IPS-15b (cell line): Measurements from ENCODE around the gene DSE.

ENCODE experiments used
- H3K27me3 ChIP-seq: one replicate; pipeline ENCODE4 v1.6.1; 2013; ENCODE audit warnings: low read length; ENCODE audit not compliant: control insufficient read depth, insufficient read depth
- H3K36me3 ChIP-seq: one replicate; pipeline ENCODE4 v1.6.1; 2013; ENCODE audit warnings: low read length; ENCODE audit not compliant: control insufficient read depth, insufficient read depth
- H3K4me1 ChIP-seq: one replicate; pipeline ENCODE4 v1.6.1; 2013; ENCODE audit warnings: mild to moderate bottlenecking, low read length; ENCODE audit not compliant: control insufficient read depth, insufficient read depth
- H3K4me3 ChIP-seq: one replicate; pipeline ENCODE4 v1.5.1; 2013; ENCODE audit warnings: low read depth, low read length
- H3K9ac ChIP-seq: one replicate; pipeline ENCODE4 v1.6.1; 2013; ENCODE audit warnings: low read depth, mild to moderate bottlenecking, low read length
- H3K9me3 ChIP-seq: one replicate; pipeline ENCODE4 v1.6.1; 2013; ENCODE audit warnings: mild to moderate bottlenecking, low read length; ENCODE audit not compliant: control insufficient read depth, insufficient read depth

DSE gene

DNA sequence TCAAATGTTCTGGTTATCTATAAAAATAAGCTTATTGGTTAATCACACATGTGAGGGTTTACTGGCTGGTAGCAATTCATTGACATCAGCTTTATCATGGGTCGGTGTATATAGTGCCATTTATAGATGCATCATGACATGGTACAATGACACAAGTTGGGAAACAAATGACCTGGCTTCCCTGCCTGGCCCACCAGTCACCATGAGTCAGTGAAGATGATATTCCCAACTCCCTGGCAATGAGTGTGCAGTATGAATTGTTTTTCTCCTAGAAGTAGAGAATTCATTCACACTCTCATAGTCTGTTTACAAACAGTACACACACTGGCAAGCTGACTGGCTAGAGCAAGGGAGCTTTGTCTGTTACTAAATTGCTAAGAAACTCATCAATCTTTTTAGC is 53.3 kb downstream of the DSE start:
- Histone ChIP-seq H3K4me3 (no peak overlapping the region), H3K9ac (no peak overlapping the region), H3K9me3 (no peaks in the 10 kb centered on the region), H3K4me1 (peaks cover 2% of the 10 kb centered on the region), H3K36me3 (no peaks in the 10 kb centered on the region), H3K27me3 (no peaks in the 10 kb centered on the region)

DNA sequence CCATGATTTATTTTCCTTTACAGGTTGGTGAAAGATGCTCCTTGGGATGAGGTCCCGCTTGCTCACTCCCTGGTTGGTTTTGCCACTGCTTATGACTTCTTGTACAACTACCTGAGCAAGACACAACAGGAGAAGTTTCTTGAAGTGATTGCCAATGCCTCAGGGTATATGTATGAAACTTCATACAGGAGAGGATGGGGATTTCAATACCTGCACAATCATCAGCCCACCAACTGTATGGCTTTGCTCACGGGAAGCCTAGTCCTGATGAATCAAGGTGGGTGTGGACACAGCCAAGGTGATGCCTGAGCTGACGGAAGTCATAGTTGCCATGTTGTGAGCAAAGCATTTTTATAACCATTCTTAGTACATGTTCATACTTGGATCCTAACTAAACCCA is 55.8 kb downstream of the DSE start:
- Histone ChIP-seq H3K4me3 (no peak overlapping the region), H3K9ac (no peak overlapping the region), H3K9me3 (no peaks in the 10 kb centered on the region), H3K36me3 (no peaks in the 10 kb centered on the region), H3K4me1 (peaks cover 2% of the 10 kb centered on the region), H3K27me3 (no peaks in the 10 kb centered on the region)

DNA sequence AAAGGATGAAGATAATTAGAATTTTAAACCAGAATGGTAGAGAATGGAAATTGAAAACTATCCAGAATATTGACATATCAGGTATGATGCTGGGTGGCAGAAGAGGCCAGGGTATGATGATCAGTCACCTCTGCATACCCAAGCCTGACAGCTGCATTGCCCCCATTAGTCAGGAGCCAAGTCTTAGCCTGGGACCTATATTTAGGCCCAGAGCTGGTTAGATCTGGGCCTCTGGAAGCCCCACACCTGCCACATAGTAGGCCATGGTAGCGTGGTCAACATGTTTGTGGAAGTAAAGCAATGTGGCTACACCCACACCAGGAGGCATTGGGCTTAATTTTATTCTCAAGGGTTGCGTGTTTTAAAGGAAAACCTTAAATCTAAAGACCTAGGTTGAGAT is 58.4 kb downstream of the DSE start:
- no peaks in the 10 kb centered on the region for H3K36me3 ChIP-seq

DNA sequence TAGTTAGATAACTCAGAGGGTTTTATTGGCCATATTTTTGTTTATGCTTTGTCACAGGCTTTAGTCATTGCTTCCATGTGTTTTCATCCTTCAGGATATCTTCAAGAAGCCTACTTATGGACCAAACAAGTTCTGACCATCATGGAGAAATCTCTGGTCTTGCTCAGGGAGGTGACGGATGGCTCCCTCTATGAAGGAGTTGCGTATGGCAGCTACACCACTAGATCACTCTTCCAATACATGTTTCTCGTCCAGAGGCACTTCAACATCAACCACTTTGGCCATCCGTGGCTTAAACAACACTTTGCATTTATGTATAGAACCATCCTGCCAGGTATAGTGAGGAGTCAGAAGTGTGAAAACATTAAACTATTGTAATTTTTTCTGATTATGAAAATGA is 60.1 kb downstream of the DSE start:
- Histone ChIP-seq H3K9me3 (no peaks in the 10 kb centered on the region), H3K36me3 (no peaks in the 10 kb centered on the region)

More for the DNA sequence above, 58.4 kb downstream of the DSE start:
- Histone ChIP-seq H3K27me3 (no peaks in the 10 kb centered on the region), H3K4me3 (no peak overlapping the region), H3K9ac (no peak overlapping the region), H3K4me1 (peaks cover 8% of the 10 kb centered on the region), H3K9me3 (no peaks in the 10 kb centered on the region)

DNA sequence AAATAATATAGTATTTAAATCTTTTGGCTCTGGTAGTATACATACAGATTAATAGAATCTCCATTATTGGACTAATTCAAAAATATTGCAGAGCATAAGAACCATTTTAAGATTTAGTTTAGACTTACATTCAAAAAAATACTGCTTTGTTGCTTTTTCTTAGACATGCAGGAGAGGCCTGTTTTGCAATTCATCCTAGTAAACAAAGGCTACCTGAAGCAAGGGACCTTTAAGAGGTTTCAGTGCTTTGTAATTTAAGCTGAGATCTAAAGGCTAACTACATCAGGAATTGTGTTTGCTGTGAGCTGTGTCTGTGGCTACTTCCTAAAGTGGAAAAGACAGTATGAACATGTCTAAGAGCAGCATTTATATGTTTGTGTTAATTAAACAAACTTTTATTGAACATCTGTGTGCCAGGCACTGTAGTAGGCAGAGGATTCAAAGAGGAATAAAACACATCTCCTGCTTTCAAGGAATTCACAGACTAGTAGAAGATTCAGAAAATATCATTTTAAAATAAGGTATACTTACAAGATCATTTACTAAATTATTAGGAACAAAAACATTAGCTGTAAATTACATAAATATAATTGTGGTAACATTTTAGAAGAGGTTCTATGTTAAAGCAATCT is 61.3 kb downstream of the DSE start:
- Histone ChIP-seq H3K9me3 (no peaks in the 10 kb centered on the region), H3K4me3 (no peak overlapping the region), H3K9ac (no peak overlapping the region), H3K36me3 (no peaks in the 10 kb centered on the region), H3K4me1 (peaks cover 6% of the 10 kb centered on the region), H3K27me3 (no peaks in the 10 kb centered on the region)

More for the DNA sequence above, 60.1 kb downstream of the DSE start:
- H3K9ac ChIP-seq: no peak overlapping the region
- no peak overlapping the region for H3K4me3 ChIP-seq
- no peaks in the 10 kb centered on the region for H3K27me3 ChIP-seq
- H3K4me1 ChIP-seq: peaks cover 6% of the 10 kb centered on the region

DNA sequence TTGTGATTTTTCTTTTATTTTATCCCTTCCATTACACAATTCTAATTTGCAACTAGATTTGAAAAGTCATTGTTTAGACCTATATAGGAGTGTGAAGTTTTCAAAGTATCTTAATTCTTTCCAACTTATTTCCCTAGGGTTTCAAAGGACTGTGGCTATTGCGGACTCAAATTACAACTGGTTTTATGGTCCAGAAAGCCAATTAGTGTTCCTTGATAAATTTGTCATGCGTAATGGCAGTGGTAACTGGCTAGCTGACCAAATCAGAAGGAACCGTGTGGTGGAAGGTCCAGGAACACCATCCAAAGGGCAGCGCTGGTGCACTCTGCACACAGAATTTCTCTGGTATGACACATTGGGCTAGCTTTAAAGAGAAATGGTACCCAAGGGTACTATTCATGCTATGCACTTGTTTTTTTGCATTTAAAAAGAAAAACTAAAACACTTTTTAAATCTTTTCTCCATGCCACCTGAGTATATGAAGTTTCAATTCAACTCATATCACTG is 62.5 kb downstream of the DSE start:
- H3K27me3 ChIP-seq: no peaks in the 10 kb centered on the region
- H3K4me3 ChIP-seq: no peak overlapping the region
- H3K4me1 ChIP-seq: peaks cover 6% of the 10 kb centered on the region
- no peaks in the 10 kb centered on the region for H3K36me3 ChIP-seq
- H3K9ac ChIP-seq: no peak overlapping the region
- no peaks in the 10 kb centered on the region for H3K9me3 ChIP-seq

DNA sequence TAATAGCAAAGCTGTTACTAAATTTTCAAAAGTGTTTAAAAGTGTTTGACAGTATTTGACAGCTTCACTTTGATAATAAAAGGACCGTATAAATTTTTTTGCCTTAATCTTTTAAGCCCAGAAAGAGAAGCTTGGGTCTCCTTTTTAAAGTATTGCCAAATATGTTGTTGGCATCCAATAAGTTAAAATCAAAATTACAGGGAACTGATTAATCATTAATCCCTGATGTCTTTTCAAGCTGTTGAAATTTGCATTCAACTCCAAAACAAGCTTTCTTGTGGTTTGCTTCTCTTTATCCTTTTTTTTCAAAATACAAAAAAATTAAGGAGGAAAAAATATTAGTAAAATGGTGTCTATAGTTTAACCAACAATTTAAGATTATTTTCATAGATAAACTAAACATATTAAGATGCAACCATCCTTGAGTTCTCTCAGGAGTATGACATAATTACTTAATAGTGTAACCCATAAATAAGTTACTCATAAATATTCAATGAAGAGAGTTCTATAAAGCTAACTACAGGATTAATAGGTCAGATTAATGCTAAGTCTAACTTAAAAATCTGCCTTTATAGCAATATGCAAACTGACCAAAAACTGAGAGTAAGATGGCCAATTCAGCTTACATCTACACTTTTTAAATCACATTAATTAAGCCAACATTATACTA is 63.4 kb downstream of the DSE start:
- Histone ChIP-seq H3K27me3 (no peaks in the 10 kb centered on the region), H3K36me3 (no peaks in the 10 kb centered on the region), H3K9ac (no peak overlapping the region), H3K9me3 (no peaks in the 10 kb centered on the region), H3K4me3 (no peak overlapping the region), H3K4me1 (peaks cover 9% of the 10 kb centered on the region)

DNA sequence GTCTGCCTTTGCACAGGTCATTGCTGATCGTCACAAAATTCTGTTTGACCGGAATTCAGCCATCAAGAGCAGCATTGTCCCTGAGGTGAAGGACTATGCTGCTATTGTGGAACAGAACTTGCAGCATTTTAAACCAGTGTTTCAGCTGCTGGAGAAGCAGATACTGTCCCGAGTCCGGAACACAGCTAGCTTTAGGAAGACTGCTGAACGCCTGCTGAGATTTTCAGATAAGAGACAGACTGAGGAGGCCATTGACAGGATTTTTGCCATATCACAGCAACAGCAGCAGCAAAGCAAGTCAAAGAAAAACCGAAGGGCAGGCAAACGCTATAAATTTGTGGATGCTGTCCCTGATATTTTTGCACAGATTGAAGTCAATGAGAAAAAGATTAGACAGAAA is 65.8 kb downstream of the DSE start:
- Histone ChIP-seq H3K9ac (no peak overlapping the region), H3K27me3 (no peaks in the 10 kb centered on the region)

DNA sequence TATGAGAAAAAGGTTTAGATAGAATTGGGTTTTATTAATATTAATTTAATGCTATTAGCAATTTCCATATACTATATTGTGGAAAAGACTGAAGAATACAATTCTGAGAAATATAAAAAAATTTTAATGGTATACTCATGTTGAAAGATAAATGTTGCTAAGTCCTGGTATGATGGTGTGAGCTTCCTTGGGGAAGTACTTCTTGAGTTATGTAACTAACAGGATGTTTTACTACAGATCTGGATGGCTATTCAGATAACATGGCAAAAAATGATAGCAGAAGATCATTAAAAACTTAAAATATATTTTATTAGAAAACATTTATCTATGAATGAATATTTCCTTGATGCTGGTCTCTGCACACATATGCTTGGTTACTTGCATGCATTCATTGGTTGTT is 66.9 kb downstream of the DSE start:
- Histone ChIP-seq H3K36me3 (no peaks in the 10 kb centered on the region), H3K4me3 (no peak overlapping the region), H3K9ac (no peak overlapping the region), H3K4me1 (peaks cover 7% of the 10 kb centered on the region), H3K27me3 (no peaks in the 10 kb centered on the region), H3K9me3 (no peaks in the 10 kb centered on the region)

More for the DNA sequence above, 65.8 kb downstream of the DSE start:
- Histone ChIP-seq H3K9me3 (no peaks in the 10 kb centered on the region), H3K4me3 (no peak overlapping the region), H3K4me1 (peaks cover 9% of the 10 kb centered on the region), H3K36me3 (no peaks in the 10 kb centered on the region)

DNA sequence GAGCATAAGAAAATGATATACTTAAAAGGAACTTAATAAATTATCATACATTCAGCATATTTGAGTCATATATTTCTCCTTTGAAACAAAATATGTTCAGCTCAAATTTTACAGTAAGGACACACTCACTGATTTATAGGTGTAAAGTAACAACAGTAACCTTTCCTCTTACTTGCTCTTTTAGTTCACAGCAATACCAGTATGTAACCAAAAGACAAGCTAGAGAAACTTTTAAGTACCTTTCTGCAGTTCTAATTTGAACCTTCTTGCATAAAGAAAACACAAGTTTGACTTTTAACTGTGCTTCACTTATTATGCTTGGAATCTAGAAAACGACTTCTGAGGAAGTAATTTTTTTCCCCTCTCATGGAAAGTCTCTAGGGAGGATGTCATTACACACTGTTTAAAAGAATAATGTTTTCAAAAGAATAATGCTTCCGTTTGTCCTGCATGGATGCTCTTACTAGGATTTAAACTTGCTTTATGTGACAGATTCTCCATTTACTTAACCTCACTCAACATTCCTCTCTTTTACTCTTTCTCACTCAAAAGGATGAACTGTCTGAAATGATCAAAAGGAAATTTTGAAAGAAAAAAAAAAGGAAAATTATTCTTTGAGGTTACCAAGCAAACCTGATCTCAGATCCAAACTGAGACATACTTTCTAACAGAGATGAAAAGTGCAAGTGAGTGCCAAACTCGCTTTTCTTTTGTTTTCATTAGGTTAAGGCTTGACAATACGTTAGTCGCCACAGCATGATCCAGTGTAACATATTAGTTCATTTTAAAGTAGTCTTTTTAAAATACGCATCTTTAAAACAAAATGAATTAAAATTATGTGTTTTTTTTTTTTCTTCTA is 68.1 kb downstream of the DSE start:
- H3K9me3 ChIP-seq: no peaks in the 10 kb centered on the region
- peaks cover 6% of the 10 kb centered on the region for H3K4me1 ChIP-seq
- H3K27me3 ChIP-seq: no peaks in the 10 kb centered on the region
- H3K4me3 ChIP-seq: no peak overlapping the region
- H3K36me3 ChIP-seq: no peaks in the 10 kb centered on the region
- H3K9ac ChIP-seq: no peak overlapping the region

DNA sequence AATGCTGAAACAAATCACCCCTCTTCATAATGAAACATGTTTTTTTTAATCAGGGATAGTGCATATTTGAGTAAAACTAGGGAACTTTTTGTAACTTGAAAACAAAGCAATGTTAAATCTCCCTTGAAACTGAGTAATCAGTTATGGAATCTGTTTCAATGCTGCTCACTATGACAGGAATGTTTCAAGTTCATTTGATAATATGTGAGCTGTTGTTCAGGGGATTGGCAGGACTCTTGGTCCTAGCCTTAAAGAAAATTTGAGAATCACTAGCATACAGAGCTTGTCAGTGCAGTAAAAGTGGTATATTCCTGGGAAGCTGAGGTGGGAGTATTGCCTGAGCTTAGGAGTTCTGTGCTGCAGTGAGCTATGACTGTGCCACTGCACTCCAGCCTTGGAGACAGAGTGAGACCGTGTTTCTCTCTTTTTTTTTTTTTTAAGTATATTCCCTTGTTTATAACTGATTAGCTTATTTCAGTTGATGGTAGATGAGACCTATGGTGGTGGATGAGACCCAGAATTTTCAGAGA is 68.8 kb downstream of the DSE start:
- no peaks in the 10 kb centered on the region for H3K36me3 ChIP-seq
- H3K9ac ChIP-seq: no peak overlapping the region
- H3K27me3 ChIP-seq: no peaks in the 10 kb centered on the region
- peaks cover 7% of the 10 kb centered on the region for H3K4me1 ChIP-seq
- H3K4me3 ChIP-seq: no peak overlapping the region
- no peaks in the 10 kb centered on the region for H3K9me3 ChIP-seq
